ENCODE data around the gene EIF4G3.

Gene EIF4G3

DNA sequence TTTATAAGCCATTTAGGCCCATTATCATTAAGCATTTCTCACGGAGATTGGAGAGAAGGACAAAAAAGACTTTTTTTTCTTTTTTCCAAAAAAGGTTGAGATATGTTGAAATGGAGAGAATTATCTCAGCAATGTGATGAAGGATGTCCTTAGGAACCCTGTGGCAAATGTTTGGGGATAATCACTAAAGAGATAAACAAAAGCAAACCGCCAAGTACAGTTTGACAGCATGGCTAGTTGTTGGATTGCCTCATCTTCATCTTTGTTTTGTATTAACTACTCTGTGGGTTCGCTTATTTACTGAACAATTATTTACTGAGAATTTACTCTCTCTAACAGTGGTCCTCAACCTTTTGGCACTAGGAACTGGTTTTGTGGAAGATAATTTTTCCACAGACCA is 292.2 kb downstream of the EIF4G3 start:
- TF ChIP-seq, protein P1, sequence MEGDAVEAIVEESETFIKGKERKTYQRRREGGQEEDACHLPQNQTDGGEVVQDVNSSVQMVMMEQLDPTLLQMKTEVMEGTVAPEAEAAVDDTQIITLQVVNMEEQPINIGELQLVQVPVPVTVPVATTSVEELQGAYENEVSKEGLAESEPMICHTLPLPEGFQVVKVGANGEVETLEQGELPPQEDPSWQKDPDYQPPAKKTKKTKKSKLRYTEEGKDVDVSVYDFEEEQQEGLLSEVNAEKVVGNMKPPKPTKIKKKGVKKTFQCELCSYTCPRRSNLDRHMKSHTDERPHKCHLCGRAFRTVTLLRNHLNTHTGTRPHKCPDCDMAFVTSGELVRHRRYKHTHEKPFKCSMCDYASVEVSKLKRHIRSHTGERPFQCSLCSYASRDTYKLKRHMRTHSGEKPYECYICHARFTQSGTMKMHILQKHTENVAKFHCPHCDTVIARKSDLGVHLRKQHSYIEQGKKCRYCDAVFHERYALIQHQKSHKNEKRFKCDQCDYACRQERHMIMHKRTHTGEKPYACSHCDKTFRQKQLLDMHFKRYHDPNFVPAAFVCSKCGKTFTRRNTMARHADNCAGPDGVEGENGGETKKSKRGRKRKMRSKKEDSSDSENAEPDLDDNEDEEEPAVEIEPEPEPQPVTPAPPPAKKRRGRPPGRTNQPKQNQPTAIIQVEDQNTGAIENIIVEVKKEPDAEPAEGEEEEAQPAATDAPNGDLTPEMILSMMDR (IDR thresholded peaks at IDR 0.05; ENCODE audit: borderline replicate concordance, insufficient read depth, low read depth, low read length): no peak
- H3K4me3 ChIP-seq (ENCODE audit: low read depth, low read length): no peak overlapping the region

DNA sequence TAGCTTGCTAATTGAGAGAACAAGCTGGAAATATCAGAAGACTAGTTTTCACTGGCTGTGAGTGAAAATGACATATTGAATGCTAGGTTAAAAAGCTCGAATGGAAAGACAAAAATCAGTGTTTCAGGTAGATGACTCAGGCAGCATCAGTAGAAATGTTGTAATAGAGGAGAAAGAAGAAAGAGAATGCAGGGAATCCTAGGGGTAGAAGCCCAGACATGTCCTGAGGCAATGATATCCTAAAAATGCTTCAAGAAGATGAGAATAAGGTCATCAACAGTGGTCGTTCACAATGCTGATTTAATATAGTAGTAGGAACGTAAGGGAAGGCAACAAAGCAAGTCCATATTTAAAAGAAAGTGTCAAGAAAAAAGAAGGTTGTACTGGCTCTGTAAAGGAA is 292.9 kb downstream of the EIF4G3 start:
- no peak overlapping the region for H3K4me3 ChIP-seq (ENCODE audit: low read depth, low read length)
- TF ChIP-seq, protein P1 (IDR thresholded peaks at IDR 0.05; ENCODE audit: borderline replicate concordance, insufficient read depth, low read depth, low read length): no peak

DNA sequence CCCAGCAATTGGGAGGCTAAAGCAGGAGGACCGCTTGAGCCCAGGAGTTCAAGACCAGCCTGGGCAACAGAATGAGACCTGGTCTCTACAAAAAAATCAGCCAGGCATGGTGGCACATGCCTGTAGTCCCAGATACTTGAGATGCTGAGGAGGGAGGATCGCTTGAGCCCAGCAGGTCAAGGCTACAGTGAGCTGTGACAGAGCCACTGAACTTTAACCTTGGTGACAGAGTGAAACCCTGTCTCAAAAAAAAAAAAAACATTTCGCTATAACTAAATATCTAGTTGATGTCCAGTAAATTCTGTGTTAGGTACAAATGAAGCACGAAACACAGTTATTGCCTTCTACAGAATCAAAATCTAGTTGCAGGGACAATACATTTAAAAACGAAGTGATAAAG is 293.9 kb downstream of the EIF4G3 start:
- TF ChIP-seq, protein P1 (IDR thresholded peaks at IDR 0.05; ENCODE audit: borderline replicate concordance, insufficient read depth, low read depth, low read length): no peak
- H3K4me3 ChIP-seq (ENCODE audit: low read depth, low read length): no peak overlapping the region

DNA sequence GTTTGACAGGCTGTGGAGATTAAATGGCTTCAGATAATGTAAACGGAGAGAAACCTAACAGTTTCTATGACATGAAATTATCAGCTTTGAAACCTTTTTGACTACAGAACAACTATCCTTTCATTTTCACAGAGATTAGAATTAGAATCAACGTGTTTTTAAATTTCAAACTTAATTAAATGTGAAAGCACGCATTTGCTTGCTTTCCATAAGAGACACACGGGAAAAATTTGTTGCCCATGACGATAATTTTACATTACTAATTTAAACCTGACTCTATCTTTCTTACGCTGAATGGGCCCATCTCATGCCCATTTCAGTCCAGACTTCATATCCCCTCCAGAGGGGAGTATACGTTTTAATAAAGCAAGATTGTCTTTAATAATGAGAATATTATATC is 297.9 kb downstream of the EIF4G3 start:
- TF ChIP-seq, protein P1 (IDR thresholded peaks at IDR 0.05; ENCODE audit: borderline replicate concordance, insufficient read depth, low read depth, low read length): no peak

DNA sequence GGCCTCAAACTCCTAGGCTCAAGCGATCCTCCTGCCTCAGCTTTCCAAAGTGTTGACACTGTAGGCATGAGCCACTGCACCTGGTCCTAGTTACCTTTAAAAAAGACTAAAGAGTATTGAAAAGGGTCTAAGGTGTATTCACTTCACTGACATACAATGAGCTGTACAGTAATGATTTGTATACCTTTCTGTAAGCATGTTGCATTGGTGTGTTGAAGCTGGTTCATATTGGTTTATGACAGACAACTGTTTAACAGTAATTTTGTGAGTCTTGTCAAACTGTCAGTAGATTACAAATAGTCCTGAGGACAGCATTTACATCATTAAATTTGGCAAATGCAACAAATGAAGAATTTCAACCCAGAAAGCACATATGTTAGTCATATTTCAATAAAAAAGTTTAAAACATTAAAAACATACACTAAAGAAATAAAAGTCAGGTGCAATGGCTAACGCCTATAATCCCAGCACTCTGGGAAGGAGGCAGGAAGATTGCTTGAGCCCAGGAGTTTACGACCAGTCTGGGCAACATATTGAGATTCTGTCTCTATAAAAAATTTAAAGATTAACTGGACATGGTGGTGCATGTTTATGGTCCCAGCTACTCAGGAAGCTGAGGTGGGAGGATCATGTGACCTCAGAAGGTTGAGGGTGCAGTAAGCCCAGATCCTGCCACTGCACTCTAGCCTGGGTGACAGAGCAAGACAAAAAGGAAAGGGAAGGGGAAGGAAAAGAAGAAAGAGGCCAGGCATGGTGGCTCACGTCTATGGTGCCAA is 301.3 kb downstream of the EIF4G3 start:
- TF ChIP-seq, protein P1 (IDR thresholded peaks at IDR 0.05; ENCODE audit: borderline replicate concordance, insufficient read depth, low read depth, low read length): no peak
- no peak overlapping the region for H3K4me3 ChIP-seq (ENCODE audit: low read depth, low read length)

More for the DNA sequence above, 297.9 kb downstream of the EIF4G3 start:
- H3K4me3 ChIP-seq (ENCODE audit: low read depth, low read length): no peak overlapping the region

DNA sequence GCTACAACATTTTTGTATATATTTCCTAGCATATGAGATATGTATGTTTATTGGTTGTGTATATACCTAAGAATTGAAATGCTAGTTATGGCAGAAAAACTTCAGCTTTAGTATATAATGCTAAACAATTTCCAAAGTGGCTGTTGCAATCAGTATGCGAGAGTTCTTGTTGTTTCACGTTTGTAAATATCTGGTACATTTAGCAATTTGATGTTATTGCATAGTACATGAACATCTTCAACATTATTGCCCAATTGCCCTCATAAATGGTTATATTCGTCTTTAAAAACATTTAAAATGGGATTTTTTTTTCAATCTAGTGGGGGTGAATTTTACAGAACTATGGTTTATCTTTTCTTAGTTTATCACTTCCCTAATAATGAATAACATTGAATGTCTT is 303.4 kb downstream of the EIF4G3 start:
- no peak overlapping the region for H3K4me3 ChIP-seq (ENCODE audit: low read depth, low read length)
- TF ChIP-seq, protein P1 (IDR thresholded peaks at IDR 0.05; ENCODE audit: borderline replicate concordance, insufficient read depth, low read depth, low read length): no peak

DNA sequence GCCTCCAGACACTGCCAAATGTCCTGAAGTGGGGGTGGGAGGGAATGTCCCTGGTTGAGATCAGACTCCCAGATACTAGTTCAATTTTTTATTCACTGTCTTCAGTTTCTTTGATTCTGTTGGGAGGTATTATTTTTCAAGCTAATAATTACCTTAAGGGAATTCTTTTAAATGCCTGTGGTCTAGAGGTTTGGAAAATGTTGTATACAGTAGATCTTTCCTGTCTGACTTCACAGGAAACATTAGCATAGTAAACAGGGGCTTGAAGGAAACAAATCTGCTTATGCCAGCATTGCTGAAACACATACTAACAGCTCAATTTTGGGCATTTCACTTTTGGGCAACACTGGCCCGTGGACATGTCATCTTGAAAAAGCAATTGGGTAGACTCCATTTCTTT is 305.3 kb downstream of the EIF4G3 start:
- TF ChIP-seq, protein P1 (IDR thresholded peaks at IDR 0.05; ENCODE audit: borderline replicate concordance, insufficient read depth, low read depth, low read length): no peak
- no peak overlapping the region for H3K4me3 ChIP-seq (ENCODE audit: low read depth, low read length)
